GM23338 (cell line): ENCODE data around the gene MAP2K6. TPM values are rescaled to one million over a fixed set of nuclear protein-coding genes. Genes with fewer than 3 reads are reported as not detected.

Experiments
- ATAC-seq: fragments of 200-7000 bp; cut with Tn5 transposase; 3 replicates; pipeline ENCODE4 v1.9.1; 2020
- DNase-seq: peaks from one replicate; pipeline ENCODE4 v3.0.0-alpha.2; 2015; ENCODE audit warnings: low spot score
- H2AFZ ChIP-seq: fragments of 200-600 bp; sonication (generic); 2 replicates; pipeline ENCODE4 v1.8.0; 2016; ENCODE audit warnings: antibody characterized with exemption, mild to moderate bottlenecking, moderate library complexity
- H3F3A ChIP-seq: fragments of 200-600 bp; sonication (generic); replicated peaks from 2 replicates; pipeline ENCODE4 v1.8.0; 2017; ENCODE audit warnings: antibody characterized with exemption, mixed run types, low read depth
- H3K27ac ChIP-seq: fragments of 200-600 bp; sonication (generic); 2 replicates; pipeline ENCODE4 v1.6.1; 2016; ENCODE audit warnings: low read depth
- H3K27me3 ChIP-seq: fragments of 200-600 bp; sonication (generic); 2 replicates; pipeline ENCODE4 v1.8.0; 2016; ENCODE audit warnings: mild to moderate bottlenecking, mixed run types, moderate library complexity; ENCODE audit not compliant: insufficient read depth
- H3K36me3 ChIP-seq: fragments of 200-600 bp; sonication (generic); 2 replicates; pipeline ENCODE4 v1.8.0; 2016; ENCODE audit warnings: mild to moderate bottlenecking; ENCODE audit not compliant: insufficient read depth
- H3K4me1 ChIP-seq: fragments of 200-600 bp; sonication (generic); 2 replicates; pipeline ENCODE4 v1.8.0; 2016; ENCODE audit warnings: mild to moderate bottlenecking, moderate library complexity; ENCODE audit not compliant: insufficient read depth
- H3K4me2 ChIP-seq: fragments of 200-600 bp; sonication (generic); 2 replicates; pipeline ENCODE4 v1.7.1; 2017; ENCODE audit warnings: mixed run types
- H3K4me3 ChIP-seq: fragments of 200-600 bp; sonication (generic); 2 replicates; pipeline ENCODE4 v1.6.1; 2016; ENCODE audit warnings: mixed run types
- H3K79me2 ChIP-seq: fragments of 200-600 bp; sonication (generic); replicated peaks from 2 replicates; pipeline ENCODE4 v1.8.0; 2017; ENCODE audit warnings: mild to moderate bottlenecking; ENCODE audit not compliant: insufficient read depth
- H3K9me2 ChIP-seq: fragments of 200-600 bp; sonication (generic); 2 replicates; pipeline ENCODE4 v1.8.0; 2017; ENCODE audit not compliant: insufficient read depth
- H4K20me1 ChIP-seq: fragments of 200-600 bp; sonication (generic); replicated peaks from 2 replicates; pipeline ENCODE4 v1.8.0; 2017; ENCODE audit warnings: mild to moderate bottlenecking; ENCODE audit not compliant: insufficient read depth
- H3K27ac Mint-ChIP-seq: 2 replicates; pipeline ENCODE4 v1.8.0; 2020; ENCODE audit warnings: inconsistent platforms, mild to moderate bottlenecking, moderate library complexity, mixed read lengths
- H3K27me3 Mint-ChIP-seq: 3 replicates; pipeline ENCODE4 v1.8.0; 2022; ENCODE audit warnings: low read depth, mild to moderate bottlenecking, moderate library complexity, mixed read lengths, inconsistent platforms; ENCODE audit not compliant: insufficient read depth, poor library complexity
- H3K36me3 Mint-ChIP-seq: 3 replicates; pipeline ENCODE4 v1.8.0; 2021; ENCODE audit warnings: low read depth, mild to moderate bottlenecking, inconsistent platforms, moderate library complexity, mixed read lengths
- H3K4me1 Mint-ChIP-seq: 3 replicates; pipeline ENCODE4 v1.8.0; 2020; ENCODE audit warnings: mild to moderate bottlenecking, inconsistent platforms, mixed read lengths
- H3K4me3 Mint-ChIP-seq: 3 replicates; pipeline ENCODE4 v1.8.0; 2021; ENCODE audit warnings: moderate library complexity, mild to moderate bottlenecking, inconsistent platforms, mixed read lengths
- H3K9me3 Mint-ChIP-seq: 3 replicates; pipeline ENCODE4 v1.8.0; 2020; ENCODE audit warnings: moderate library complexity, mild to moderate bottlenecking, inconsistent platforms, mixed read lengths
- CREB1 ChIP-seq: fragments of 250-450 bp; sonication (Bioruptor Pico); IDR thresholded peaks from 2 replicates; pipeline ENCODE4 v1.5.0; 2020; ENCODE audit warnings: low read depth, mild to moderate bottlenecking, moderate library complexity
- EZH2 ChIP-seq: fragments of 200-600 bp; sonication (generic); IDR thresholded peaks from one replicate; pipeline ENCODE4 v1.8.0; 2017; ENCODE audit warnings: antibody characterized with exemption, mild to moderate bottlenecking, low read depth; ENCODE audit not compliant: unreplicated experiment
- EZH2phosphoT487 ChIP-seq: fragments of 200-600 bp; sonication (generic); IDR thresholded peaks from one replicate; pipeline ENCODE4 v1.8.1; 2018; ENCODE audit warnings: antibody characterized with exemption; ENCODE audit not compliant: unreplicated experiment
- JUNB ChIP-seq: IDR thresholded peaks from one replicate; pipeline ENCODE4 v1.6.1; 2016; ENCODE audit warnings: antibody characterized with exemption; ENCODE audit not compliant: unreplicated experiment
- NANOG ChIP-seq: IDR thresholded peaks from 2 replicates; pipeline ENCODE4 v1.6.1; 2016; ENCODE audit warnings: antibody characterized with exemption, borderline replicate concordance
- POLR2AphosphoS5 ChIP-seq: IDR thresholded peaks from 2 replicates; pipeline ENCODE4 v1.6.1; 2016; ENCODE audit warnings: antibody characterized with exemption, low read depth
- STAT1 ChIP-seq: IDR thresholded peaks from one replicate; pipeline ENCODE4 v1.6.1; 2016; ENCODE audit warnings: antibody characterized with exemption; ENCODE audit not compliant: unreplicated experiment
- ZNF114 ChIP-seq: fragments of 250-450 bp; sonication (Bioruptor Pico); IDR thresholded peaks from 2 replicates; pipeline ENCODE4 v1.5.0; 2020; ENCODE audit warnings: mild to moderate bottlenecking, moderate library complexity
- ZNF331 ChIP-seq: fragments of 250-450 bp; sonication (Bioruptor Pico); IDR thresholded peaks from 2 replicates; pipeline ENCODE4 v1.5.0; 2020; ENCODE audit warnings: low read depth, mild to moderate bottlenecking, moderate library complexity
- polyA plus RNA-seq: library from polyadenylated mRNA; unstranded; fragments of >200 nt; fragmentation: Nextera tagmentation; extraction: Ambion mirVana; gene quantifications from 2 replicates; pipeline ENCODE4 v1.2.1, GENCODE V29; 2016
- total RNA-seq: library from RNA; depleted of rRNA; stranded (reverse); fragments of >200 nt; shearing (Covaris generic); gene quantifications from 2 replicates; pipeline ENCODE4 v1.2.3, GENCODE V29; 2014
- TF ChIP-seq, protein P1 (sequence below): IDR thresholded peaks from 2 replicates; pipeline ENCODE4 v1.6.1; 2016; ENCODE audit warnings: antibody characterized with exemption
- TF ChIP-seq, protein P2 (sequence below), 2 experiments: fragments of 200-600 bp in 1 of 2; sonication (generic) in 1 of 2; conservative IDR thresholded peaks; 2 replicates each; pipeline versions ENCODE4 v1.5.1 to v1.6.1; 2016 to 2017; ENCODE audit warnings: antibody characterized with exemption in 2 of 2, low read depth in 2 of 2, mild to moderate bottlenecking in 2 of 2, moderate library complexity in 1 of 2
- TF ChIP-seq, protein P3 (sequence below): IDR thresholded peaks from one replicate; pipeline ENCODE4 v1.6.1; 2018; ENCODE audit warnings: antibody characterized with exemption; ENCODE audit not compliant: unreplicated experiment
- TF ChIP-seq, protein P4 (sequence below): fragments of 250-450 bp; sonication (Bioruptor Pico); IDR thresholded peaks from 2 replicates; pipeline ENCODE4 v1.5.0; 2020; ENCODE audit warnings: mild to moderate bottlenecking, moderate library complexity

MAP2K6 gene
- total and polyA plus RNA-seq, 2 experiments from 2014 or later = 26.3 to 31.1 TPM

DNA sequence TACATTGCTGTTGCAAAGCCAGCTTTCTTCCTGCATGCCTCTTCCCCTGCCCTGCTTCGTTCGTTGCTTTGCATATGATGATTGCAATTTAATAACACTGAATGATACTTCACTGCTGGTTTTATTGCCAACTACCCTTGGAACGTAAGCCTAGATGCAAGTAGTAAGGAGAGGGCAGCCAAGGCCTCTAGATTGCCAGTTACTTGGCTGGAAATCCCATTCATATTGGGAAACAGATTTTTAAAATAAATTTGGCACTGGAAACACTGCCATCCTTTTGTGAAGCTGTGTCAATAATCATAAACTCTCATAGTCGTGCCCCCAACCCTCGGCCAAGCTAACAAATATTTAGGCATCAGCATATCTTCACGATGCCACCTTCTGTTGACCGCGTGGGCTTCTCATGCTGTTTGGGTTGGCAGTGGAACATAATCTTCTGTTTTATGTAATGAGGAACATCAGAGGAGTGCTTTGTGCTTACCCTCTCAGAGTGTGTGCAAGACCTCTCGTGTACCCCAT, 86.5 kb downstream of the MAP2K6 start:
- H3K27me3 ChIP-seq = no peaks in the 10 kb centered on the region
- Mint-ChIP-seq H3K27me3 (peaks cover 6% of the 10 kb centered on the region), H3K27ac (peak overlapping the region; percentile 94), H3K4me3 (no peak overlapping the region), H3K9me3 (no peaks in the 10 kb centered on the region), H3K4me1 (peaks cover 69% of the 10 kb centered on the region), H3K36me3 (peaks cover 3% of the 10 kb centered on the region; the same call in 1 of the 3 replicates)
- no peak overlapping the region for H3K4me3 ChIP-seq
- H3K27ac ChIP-seq = peak overlapping the region; percentile 75; the same call in 1 of the 2 replicates
- peaks cover 27% of the 10 kb centered on the region for H3K79me2 ChIP-seq
- no peak overlapping the region for H2AFZ ChIP-seq
- no peaks in the 10 kb centered on the region for H3F3A ChIP-seq
- no peak for TF ChIP-seq ZNF114 (CRISPR knock-in tag)
- no peak for TF ChIP-seq POLR2AphosphoS5
- TF ChIP-seq ZNF331 = no peak
- TF ChIP-seq, protein P1, sequence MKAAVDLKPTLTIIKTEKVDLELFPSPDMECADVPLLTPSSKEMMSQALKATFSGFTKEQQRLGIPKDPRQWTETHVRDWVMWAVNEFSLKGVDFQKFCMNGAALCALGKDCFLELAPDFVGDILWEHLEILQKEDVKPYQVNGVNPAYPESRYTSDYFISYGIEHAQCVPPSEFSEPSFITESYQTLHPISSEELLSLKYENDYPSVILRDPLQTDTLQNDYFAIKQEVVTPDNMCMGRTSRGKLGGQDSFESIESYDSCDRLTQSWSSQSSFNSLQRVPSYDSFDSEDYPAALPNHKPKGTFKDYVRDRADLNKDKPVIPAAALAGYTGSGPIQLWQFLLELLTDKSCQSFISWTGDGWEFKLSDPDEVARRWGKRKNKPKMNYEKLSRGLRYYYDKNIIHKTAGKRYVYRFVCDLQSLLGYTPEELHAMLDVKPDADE = no peak
- TF ChIP-seq, protein P2, sequence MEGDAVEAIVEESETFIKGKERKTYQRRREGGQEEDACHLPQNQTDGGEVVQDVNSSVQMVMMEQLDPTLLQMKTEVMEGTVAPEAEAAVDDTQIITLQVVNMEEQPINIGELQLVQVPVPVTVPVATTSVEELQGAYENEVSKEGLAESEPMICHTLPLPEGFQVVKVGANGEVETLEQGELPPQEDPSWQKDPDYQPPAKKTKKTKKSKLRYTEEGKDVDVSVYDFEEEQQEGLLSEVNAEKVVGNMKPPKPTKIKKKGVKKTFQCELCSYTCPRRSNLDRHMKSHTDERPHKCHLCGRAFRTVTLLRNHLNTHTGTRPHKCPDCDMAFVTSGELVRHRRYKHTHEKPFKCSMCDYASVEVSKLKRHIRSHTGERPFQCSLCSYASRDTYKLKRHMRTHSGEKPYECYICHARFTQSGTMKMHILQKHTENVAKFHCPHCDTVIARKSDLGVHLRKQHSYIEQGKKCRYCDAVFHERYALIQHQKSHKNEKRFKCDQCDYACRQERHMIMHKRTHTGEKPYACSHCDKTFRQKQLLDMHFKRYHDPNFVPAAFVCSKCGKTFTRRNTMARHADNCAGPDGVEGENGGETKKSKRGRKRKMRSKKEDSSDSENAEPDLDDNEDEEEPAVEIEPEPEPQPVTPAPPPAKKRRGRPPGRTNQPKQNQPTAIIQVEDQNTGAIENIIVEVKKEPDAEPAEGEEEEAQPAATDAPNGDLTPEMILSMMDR (conservative IDR thresholded peaks at IDR 0.05; ENCODE audit: low read depth in 2 of 2) = no peak
- no peak for TF ChIP-seq EZH2
- TF ChIP-seq CREB1 (CRISPR knock-in tag) = no peak
- TF ChIP-seq, protein P3, sequence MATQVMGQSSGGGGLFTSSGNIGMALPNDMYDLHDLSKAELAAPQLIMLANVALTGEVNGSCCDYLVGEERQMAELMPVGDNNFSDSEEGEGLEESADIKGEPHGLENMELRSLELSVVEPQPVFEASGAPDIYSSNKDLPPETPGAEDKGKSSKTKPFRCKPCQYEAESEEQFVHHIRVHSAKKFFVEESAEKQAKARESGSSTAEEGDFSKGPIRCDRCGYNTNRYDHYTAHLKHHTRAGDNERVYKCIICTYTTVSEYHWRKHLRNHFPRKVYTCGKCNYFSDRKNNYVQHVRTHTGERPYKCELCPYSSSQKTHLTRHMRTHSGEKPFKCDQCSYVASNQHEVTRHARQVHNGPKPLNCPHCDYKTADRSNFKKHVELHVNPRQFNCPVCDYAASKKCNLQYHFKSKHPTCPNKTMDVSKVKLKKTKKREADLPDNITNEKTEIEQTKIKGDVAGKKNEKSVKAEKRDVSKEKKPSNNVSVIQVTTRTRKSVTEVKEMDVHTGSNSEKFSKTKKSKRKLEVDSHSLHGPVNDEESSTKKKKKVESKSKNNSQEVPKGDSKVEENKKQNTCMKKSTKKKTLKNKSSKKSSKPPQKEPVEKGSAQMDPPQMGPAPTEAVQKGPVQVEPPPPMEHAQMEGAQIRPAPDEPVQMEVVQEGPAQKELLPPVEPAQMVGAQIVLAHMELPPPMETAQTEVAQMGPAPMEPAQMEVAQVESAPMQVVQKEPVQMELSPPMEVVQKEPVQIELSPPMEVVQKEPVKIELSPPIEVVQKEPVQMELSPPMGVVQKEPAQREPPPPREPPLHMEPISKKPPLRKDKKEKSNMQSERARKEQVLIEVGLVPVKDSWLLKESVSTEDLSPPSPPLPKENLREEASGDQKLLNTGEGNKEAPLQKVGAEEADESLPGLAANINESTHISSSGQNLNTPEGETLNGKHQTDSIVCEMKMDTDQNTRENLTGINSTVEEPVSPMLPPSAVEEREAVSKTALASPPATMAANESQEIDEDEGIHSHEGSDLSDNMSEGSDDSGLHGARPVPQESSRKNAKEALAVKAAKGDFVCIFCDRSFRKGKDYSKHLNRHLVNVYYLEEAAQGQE = no peak
- no peak for TF ChIP-seq STAT1
- no peak for TF ChIP-seq NANOG
- TF ChIP-seq, protein P4, sequence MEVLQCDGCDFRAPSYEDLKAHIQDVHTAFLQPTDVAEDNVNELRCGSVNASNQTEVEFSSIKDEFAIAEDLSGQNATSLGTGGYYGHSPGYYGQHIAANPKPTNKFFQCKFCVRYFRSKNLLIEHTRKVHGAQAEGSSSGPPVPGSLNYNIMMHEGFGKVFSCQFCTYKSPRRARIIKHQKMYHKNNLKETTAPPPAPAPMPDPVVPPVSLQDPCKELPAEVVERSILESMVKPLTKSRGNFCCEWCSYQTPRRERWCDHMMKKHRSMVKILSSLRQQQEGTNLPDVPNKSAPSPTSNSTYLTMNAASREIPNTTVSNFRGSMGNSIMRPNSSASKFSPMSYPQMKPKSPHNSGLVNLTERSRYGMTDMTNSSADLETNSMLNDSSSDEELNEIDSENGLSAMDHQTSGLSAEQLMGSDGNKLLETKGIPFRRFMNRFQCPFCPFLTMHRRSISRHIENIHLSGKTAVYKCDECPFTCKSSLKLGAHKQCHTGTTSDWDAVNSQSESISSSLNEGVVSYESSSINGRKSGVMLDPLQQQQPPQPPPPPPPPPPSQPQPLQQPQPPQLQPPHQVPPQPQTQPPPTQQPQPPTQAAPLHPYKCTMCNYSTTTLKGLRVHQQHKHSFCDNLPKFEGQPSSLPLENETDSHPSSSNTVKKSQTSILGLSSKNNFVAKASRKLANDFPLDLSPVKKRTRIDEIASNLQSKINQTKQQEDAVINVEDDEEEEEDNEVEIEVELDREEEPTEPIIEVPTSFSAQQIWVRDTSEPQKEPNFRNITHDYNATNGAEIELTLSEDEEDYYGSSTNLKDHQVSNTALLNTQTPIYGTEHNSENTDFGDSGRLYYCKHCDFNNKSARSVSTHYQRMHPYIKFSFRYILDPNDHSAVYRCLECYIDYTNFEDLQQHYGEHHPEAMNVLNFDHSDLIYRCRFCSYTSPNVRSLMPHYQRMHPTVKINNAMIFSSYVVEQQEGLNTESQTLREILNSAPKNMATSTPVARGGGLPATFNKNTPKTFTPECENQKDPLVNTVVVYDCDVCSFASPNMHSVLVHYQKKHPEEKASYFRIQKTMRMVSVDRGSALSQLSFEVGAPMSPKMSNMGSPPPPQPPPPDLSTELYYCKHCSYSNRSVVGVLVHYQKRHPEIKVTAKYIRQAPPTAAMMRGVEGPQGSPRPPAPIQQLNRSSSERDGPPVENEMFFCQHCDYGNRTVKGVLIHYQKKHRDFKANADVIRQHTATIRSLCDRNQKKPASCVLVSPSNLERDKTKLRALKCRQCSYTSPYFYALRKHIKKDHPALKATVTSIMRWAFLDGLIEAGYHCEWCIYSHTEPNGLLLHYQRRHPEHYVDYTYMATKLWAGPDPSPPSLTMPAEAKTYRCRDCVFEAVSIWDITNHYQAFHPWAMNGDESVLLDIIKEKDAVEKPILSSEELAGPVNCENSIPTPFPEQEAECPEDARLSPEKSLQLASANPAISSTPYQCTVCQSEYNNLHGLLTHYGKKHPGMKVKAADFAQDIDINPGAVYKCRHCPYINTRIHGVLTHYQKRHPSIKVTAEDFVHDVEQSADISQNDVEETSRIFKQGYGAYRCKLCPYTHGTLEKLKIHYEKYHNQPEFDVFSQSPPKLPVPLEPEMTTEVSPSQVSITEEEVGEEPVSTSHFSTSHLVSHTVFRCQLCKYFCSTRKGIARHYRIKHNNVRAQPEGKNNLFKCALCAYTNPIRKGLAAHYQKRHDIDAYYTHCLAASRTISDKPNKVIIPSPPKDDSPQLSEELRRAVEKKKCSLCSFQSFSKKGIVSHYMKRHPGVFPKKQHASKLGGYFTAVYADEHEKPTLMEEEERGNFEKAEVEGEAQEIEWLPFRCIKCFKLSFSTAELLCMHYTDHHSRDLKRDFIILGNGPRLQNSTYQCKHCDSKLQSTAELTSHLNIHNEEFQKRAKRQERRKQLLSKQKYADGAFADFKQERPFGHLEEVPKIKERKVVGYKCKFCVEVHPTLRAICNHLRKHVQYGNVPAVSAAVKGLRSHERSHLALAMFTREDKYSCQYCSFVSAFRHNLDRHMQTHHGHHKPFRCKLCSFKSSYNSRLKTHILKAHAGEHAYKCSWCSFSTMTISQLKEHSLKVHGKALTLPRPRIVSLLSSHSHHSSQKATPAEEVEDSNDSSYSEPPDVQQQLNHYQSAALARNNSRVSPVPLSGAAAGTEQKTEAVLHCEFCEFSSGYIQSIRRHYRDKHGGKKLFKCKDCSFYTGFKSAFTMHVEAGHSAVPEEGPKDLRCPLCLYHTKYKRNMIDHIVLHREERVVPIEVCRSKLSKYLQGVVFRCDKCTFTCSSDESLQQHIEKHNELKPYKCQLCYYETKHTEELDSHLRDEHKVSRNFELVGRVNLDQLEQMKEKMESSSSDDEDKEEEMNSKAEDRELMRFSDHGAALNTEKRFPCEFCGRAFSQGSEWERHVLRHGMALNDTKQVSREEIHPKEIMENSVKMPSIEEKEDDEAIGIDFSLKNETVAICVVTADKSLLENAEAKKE (CRISPR knock-in tag) = no peak
- TF ChIP-seq EZH2phosphoT487 = no peak
- no peak for TF ChIP-seq JUNB
- peaks cover 49% of the 10 kb centered on the region for H3K4me1 ChIP-seq
- H3K9me2 ChIP-seq = no peaks in the 10 kb centered on the region
- no peaks in the 10 kb centered on the region for H4K20me1 ChIP-seq
- H3K4me2 ChIP-seq = 0 out of 2 replicates have a peak overlapping the region, but pooled peaks have one; percentile 30
- ATAC-seq (no peak), DNase-seq (no peak)
- no peaks in the 10 kb centered on the region for H3K36me3 ChIP-seq
